ENCODE data around the gene ITIH1. TPM values are rescaled to one million over a fixed set of nuclear protein-coding genes. Genes with fewer than 3 reads are reported as not detected.

Gene ITIH1
- total RNA-seq, 1 donor: not detected

DNA sequence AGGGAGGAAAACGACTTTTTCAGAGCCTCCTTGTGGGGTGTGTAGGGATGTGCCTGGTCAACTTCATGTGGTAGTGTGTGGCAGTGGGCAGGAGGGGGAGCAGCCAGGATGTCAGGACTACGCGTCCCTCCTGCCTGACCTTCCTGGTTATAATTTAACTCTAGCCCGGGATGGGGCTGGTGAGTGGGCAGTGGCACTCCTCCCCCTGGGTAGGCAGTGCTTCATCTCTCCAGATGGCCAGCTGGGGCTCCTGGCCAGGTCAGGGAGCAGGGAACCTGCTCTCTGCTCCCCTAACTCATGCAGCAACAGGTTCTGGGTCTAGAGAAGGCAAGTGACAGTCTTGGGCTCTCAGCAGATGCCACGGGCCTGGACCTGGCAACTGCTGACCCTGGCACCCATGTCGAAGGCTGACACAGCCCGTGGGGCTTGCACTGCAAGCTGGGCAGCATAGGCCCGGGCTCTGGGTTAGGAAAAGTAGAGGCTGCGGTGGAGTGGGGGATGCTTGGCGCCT is 50.5 kb downstream of the ITIH1 start:
- Histone ChIP-seq H3K79me2 (ENCODE audit: insufficient read depth, low read length) (no peaks in the 10 kb centered on the region), H2AFZ (ENCODE audit: low read length) (no peak overlapping the region), H3K4me3 (ENCODE audit: insufficient read depth, low read length) (no peak overlapping the region), H3K4me2 (ENCODE audit: insufficient read depth, low read length) (no peak overlapping the region), H3K9me3 (ENCODE audit: low read depth, low read length) (no peaks in the 10 kb centered on the region), H3K27ac (ENCODE audit: low read depth, low read length) (no peak overlapping the region), H3K36me3 (ENCODE audit: insufficient read depth, low read length) (no peaks in the 10 kb centered on the region), H3K4me1 (ENCODE audit: insufficient read depth, low read length) (peaks cover 21% of the 10 kb centered on the region), H4K20me1 (ENCODE audit: insufficient read depth, low read length) (peaks cover 7% of the 10 kb centered on the region), H3K27me3 (ENCODE audit: insufficient read depth, low read length) (no peaks in the 10 kb centered on the region)
- TF ChIP-seq CTCF (IDR thresholded peaks at IDR 0.05; ENCODE audit: extremely low read depth, low read depth, low read length): no peak
- DNase-seq (ENCODE audit: insufficient read length, low spot score, missing footprints): peak; percentile 81

DNA sequence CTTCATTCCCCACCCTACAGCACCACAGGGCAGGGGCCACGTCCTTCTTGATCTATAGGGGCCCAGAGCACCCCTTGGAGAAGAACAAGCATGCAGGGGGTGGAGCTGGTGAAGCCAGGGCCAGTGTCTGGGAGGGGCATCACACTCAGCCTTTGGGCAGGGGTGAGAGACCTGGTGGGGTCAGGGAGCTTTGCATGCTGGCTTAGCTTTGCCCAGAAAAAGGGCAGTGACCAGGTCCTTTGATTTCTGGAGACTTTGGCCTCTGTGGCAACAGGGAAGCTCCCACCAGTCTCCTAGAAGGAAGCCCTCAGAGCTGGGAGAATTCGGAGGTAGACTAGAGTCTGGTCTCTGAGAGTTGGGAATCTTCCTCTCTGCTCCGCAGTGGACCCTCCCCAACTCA is 52.1 kb downstream of the ITIH1 start:
- no peak overlapping the region for H3K27ac ChIP-seq (ENCODE audit: low read depth, low read length)
- no peaks in the 10 kb centered on the region for H3K79me2 ChIP-seq (ENCODE audit: insufficient read depth, low read length)
- DNase-seq (ENCODE audit: insufficient read length, low spot score, missing footprints): peak; percentile 43
- no peaks in the 10 kb centered on the region for H3K36me3 ChIP-seq (ENCODE audit: insufficient read depth, low read length)
- H3K4me3 ChIP-seq (ENCODE audit: insufficient read depth, low read length): no peak overlapping the region
- no peak for TF ChIP-seq CTCF (IDR thresholded peaks at IDR 0.05; ENCODE audit: extremely low read depth, low read depth, low read length)
- no peaks in the 10 kb centered on the region for H3K27me3 ChIP-seq (ENCODE audit: insufficient read depth, low read length)
- H3K4me1 ChIP-seq (ENCODE audit: insufficient read depth, low read length): peaks cover 21% of the 10 kb centered on the region
- peaks cover 8% of the 10 kb centered on the region for H4K20me1 ChIP-seq (ENCODE audit: insufficient read depth, low read length)
- H3K4me2 ChIP-seq (ENCODE audit: insufficient read depth, low read length): no peak overlapping the region
- H3K9me3 ChIP-seq (ENCODE audit: low read depth, low read length): no peaks in the 10 kb centered on the region
- H2AFZ ChIP-seq (ENCODE audit: low read length): no peak overlapping the region

GRCh38 chr3:52829906-52830463 is 52.6 kb downstream of the ITIH1 start:
- Histone ChIP-seq H3K4me3 (ENCODE audit: insufficient read depth, low read length) (no peak overlapping the region), H3K36me3 (ENCODE audit: insufficient read depth, low read length) (no peaks in the 10 kb centered on the region), H3K4me2 (ENCODE audit: insufficient read depth, low read length) (no peak overlapping the region), H4K20me1 (ENCODE audit: insufficient read depth, low read length) (peaks cover 8% of the 10 kb centered on the region), H3K79me2 (ENCODE audit: insufficient read depth, low read length) (no peaks in the 10 kb centered on the region), H3K9me3 (ENCODE audit: low read depth, low read length) (no peaks in the 10 kb centered on the region), H3K27me3 (ENCODE audit: insufficient read depth, low read length) (no peaks in the 10 kb centered on the region), H2AFZ (ENCODE audit: low read length) (no peak overlapping the region), H3K27ac (ENCODE audit: low read depth, low read length) (no peak overlapping the region), H3K4me1 (ENCODE audit: insufficient read depth, low read length) (peaks cover 21% of the 10 kb centered on the region)
- peak; percentile 57 for DNase-seq (ENCODE audit: insufficient read length, low spot score, missing footprints)
- no peak for TF ChIP-seq CTCF (IDR thresholded peaks at IDR 0.05; ENCODE audit: extremely low read depth, low read depth, low read length)

- TF ChIP-seq CTCF (IDR thresholded peaks at IDR 0.05; ENCODE audit: extremely low read depth, low read depth, low read length): no peak
- H3K4me3 ChIP-seq (ENCODE audit: insufficient read depth, low read length): no peak within 1 kb of the TSS
- H3K79me2 ChIP-seq (ENCODE audit: insufficient read depth, low read length): no peaks in the 10 kb centered on the region
- no peaks in the 10 kb centered on the region for H3K9me3 ChIP-seq (ENCODE audit: low read depth, low read length)
- no peaks in the 10 kb centered on the region for H3K27me3 ChIP-seq (ENCODE audit: insufficient read depth, low read length)
- H2AFZ ChIP-seq (ENCODE audit: low read length): no peak within 1 kb of the TSS
- peak; percentile 90 for DNase-seq (ENCODE audit: insufficient read length, low spot score, missing footprints)
- no peak within 1 kb of the TSS for H3K27ac ChIP-seq (ENCODE audit: low read depth, low read length)
- H4K20me1 ChIP-seq (ENCODE audit: insufficient read depth, low read length): peaks cover 8% of the 10 kb centered on the region
- peaks cover 21% of the 10 kb centered on the region for H3K4me1 ChIP-seq (ENCODE audit: insufficient read depth, low read length)
- H3K36me3 ChIP-seq (ENCODE audit: insufficient read depth, low read length): no peaks in the 10 kb centered on the region
- peak within 1 kb of the TSS; percentile 52 for H3K4me2 ChIP-seq (ENCODE audit: insufficient read depth, low read length)
Observed at GRCh38 chr3:52830535-52831258, 53.3 kb downstream of the ITIH1 start, which contains the start of gene ITIH4. Gene ITIH4, minus strand, starts transcription at chr3:52830672. Its CDS starts 30 bp downstream, at chr3:52830642.
